ENCODE data around the gene ADCY6. TPM values are rescaled to one million over a fixed set of nuclear protein-coding genes. Genes with fewer than 3 reads are reported as not detected.

Gene ADCY6
- total RNA-seq, 1 donor from 2014 or later = 128 TPM

Small RNA genes within 50 kb of the gene (microRNA-seq; reads per million reads assigned to microRNA genes)
- not detected for gene MIR4701 (ENCODE audit: borderline number of aligned reads, unreplicated experiment)

Other genes starting within 250 kb of the ADCY6 start
- not detected in 2 replicates for gene LALBA, start 219.0 kb downstream of the ADCY6 start, total RNA-seq
- gene KANSL2, start 106.9 kb downstream of the ADCY6 start, total RNA-seq = 49.5 and 54.4 TPM in 2 replicates
- 43.8 and 48.8 TPM in 2 replicates for gene CCNT1, start 72.4 kb downstream of the ADCY6 start, total RNA-seq
- gene CACNB3, start 29.4 kb upstream of the ADCY6 start, total RNA-seq = 72.3 and 73.9 TPM in 2 replicates
- 116 and 129 TPM in 2 replicates for gene DDX23, start 63.1 kb upstream of the ADCY6 start, total RNA-seq
- 12.4 and 12.5 TPM in 2 replicates for gene RND1, start 76.8 kb upstream of the ADCY6 start, total RNA-seq
- 21.9 and 22.5 TPM in 2 replicates for gene FKBP11, start 136.4 kb upstream of the ADCY6 start, total RNA-seq
- gene ARF3, start 168.4 kb upstream of the ADCY6 start, total RNA-seq = 135 and 149 TPM in 2 replicates
- gene WNT10B, start 182.6 kb upstream of the ADCY6 start, total RNA-seq = 0.17 TPM in 1 of 2 replicates, not detected in the other
- not detected in 2 replicates for gene WNT1, start 189.2 kb upstream of the ADCY6 start, total RNA-seq
- gene DDN, start 210.3 kb upstream of the ADCY6 start, total RNA-seq = 0.40 and 0.57 TPM in 2 replicates
- 52.7 and 59.4 TPM in 2 replicates for gene PRKAG1, start 229.7 kb upstream of the ADCY6 start, total RNA-seq